ENCODE data around the gene CACNA1C.
A peak's percentile ranks its signal among the peaks of the same experiment; 100 is the strongest.

The CACNA1C gene

DNA sequence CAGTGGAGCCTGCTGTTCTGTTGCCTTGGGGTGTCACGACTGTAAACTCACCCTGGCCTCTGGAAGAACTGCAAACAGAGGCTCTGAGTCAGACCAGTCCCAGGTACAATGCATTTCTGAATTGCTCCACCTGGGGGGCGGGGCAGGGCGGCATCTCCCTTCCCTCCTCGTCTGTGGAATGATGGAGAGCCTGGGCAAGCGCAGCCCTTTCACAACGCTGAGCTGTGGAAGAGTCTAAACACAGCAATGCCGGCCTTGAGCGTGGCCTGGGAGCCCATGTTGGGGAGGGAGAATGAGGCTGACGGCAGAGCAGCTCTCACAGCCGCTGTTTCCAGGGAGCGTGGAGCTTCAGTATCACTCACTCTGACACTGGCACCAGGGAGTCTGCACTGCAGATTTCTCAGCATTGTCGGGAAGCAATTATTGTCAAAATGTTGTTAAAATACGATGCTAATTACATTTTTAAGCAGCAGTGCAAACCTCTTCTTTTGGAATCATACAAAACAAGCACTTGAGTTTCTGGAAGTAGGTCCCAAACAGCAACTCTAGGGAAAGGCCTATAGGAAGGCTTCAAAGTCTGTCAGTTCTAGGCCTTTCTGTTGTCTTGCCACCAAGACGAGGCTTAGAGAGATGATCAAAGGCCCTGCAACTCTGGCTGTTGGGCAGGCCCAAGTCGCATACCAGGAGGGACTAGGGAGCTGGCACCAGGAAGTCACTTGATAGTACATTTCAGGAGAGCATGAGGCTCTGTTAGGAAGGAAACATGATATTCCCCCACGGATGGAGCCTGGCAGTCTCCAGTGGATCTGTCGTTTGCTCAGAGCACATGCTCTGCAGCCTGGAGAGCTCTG, 498.0 kb downstream of the CACNA1C start:
- no peaks in the 10 kb centered on the region for H3K36me3 ChIP-seq
- no peak overlapping the region for H3K4me3 ChIP-seq (ENCODE audit: low read depth, low read length)
- no peak for TF ChIP-seq CTCF (IDR thresholded peaks at IDR 0.05; ENCODE audit: low read depth, low read length)
- no peaks in the 10 kb centered on the region for H3K27me3 ChIP-seq (ENCODE audit: insufficient read depth, low read depth, severe bottlenecking)
- H3K27ac ChIP-seq, result no peak overlapping the region
- peaks cover 3% of the 10 kb centered on the region for H3K9me3 ChIP-seq (ENCODE audit: severe bottlenecking)
- DNase-seq, result no peak

GRCh38 chr12:2551412-2551900, 498.7 kb downstream of the CACNA1C start:
- Histone ChIP-seq H3K27me3 (ENCODE audit: insufficient read depth, low read depth, severe bottlenecking) (no peaks in the 10 kb centered on the region), H3K36me3 (no peaks in the 10 kb centered on the region), H3K9me3 (ENCODE audit: severe bottlenecking) (peaks cover 3% of the 10 kb centered on the region), H3K4me3 (ENCODE audit: low read depth, low read length) (no peak overlapping the region), H3K27ac (no peak overlapping the region)
- TF ChIP-seq CTCF (IDR thresholded peaks at IDR 0.05; ENCODE audit: low read depth, low read length), result no peak
- DNase-seq, result no peak

GRCh38 chr12:2552000-2552756, 499.4 kb downstream of the CACNA1C start:
- no peak overlapping the region for H3K4me3 ChIP-seq (ENCODE audit: low read depth, low read length)
- no peaks in the 10 kb centered on the region for H3K27me3 ChIP-seq (ENCODE audit: insufficient read depth, low read depth, severe bottlenecking)
- TF ChIP-seq CTCF (IDR thresholded peaks at IDR 0.05; ENCODE audit: low read depth, low read length), result no peak
- no peaks in the 10 kb centered on the region for H3K36me3 ChIP-seq
- H3K27ac ChIP-seq, result no peak overlapping the region
- no peak for DNase-seq
- peaks cover 3% of the 10 kb centered on the region for H3K9me3 ChIP-seq (ENCODE audit: severe bottlenecking)

GRCh38 chr12:2553388-2554126, 500.8 kb downstream of the CACNA1C start:
- H3K27ac ChIP-seq, result no peak overlapping the region
- peaks cover 3% of the 10 kb centered on the region for H3K9me3 ChIP-seq (ENCODE audit: severe bottlenecking)
- H3K4me3 ChIP-seq (ENCODE audit: low read depth, low read length), result no peak overlapping the region
- DNase-seq, result no peak
- H3K27me3 ChIP-seq (ENCODE audit: insufficient read depth, low read depth, severe bottlenecking), result no peaks in the 10 kb centered on the region
- no peaks in the 10 kb centered on the region for H3K36me3 ChIP-seq
- no peak for TF ChIP-seq CTCF (IDR thresholded peaks at IDR 0.05; ENCODE audit: low read depth, low read length)

- no peak for TF ChIP-seq CTCF (IDR thresholded peaks at IDR 0.05; ENCODE audit: low read depth, low read length)
- no peaks in the 10 kb centered on the region for H3K27me3 ChIP-seq (ENCODE audit: insufficient read depth, low read depth, severe bottlenecking)
- no peaks in the 10 kb centered on the region for H3K36me3 ChIP-seq
- peak overlapping the region; percentile 81 for H3K27ac ChIP-seq
- no peak overlapping the region for H3K4me3 ChIP-seq (ENCODE audit: low read depth, low read length)
- DNase-seq, result peak; percentile 76
- H3K9me3 ChIP-seq (ENCODE audit: severe bottlenecking), result peaks cover 3% of the 10 kb centered on the region
These were observed 502.8 kb downstream of the CACNA1C start for GRCh38 chr12:2555487-2556082.
